H9 (cell line): ENCODE results near the gene ATN1. TPM values are rescaled to one million over a fixed set of nuclear protein-coding genes. Genes with fewer than 3 reads are reported as not detected.

Source experiments
- DNase-seq: peaks from one replicate; pipeline ENCODE4 v3.0.0-alpha.2; 2017
- H2AFZ ChIP-seq: one replicate; pipeline ENCODE4 v1.6.1; 2013; ENCODE audit warnings: mild to moderate bottlenecking, low read length, control low read depth, moderate library complexity
- H2AK5ac ChIP-seq: 2 replicates; pipeline ENCODE4 v1.6.1; 2013; ENCODE audit warnings: low read length, control low read depth, mixed read lengths; ENCODE audit not compliant: insufficient read length
- H2BK120ac ChIP-seq: one replicate; pipeline ENCODE4 v1.6.1; 2013; ENCODE audit warnings: low read depth, mild to moderate bottlenecking, low read length, control low read depth, inconsistent platforms; ENCODE audit not compliant: poor library complexity, severe bottlenecking
- H2BK12ac ChIP-seq: 2 replicates; pipeline ENCODE4 v1.6.1; 2013; ENCODE audit warnings: low read length, control low read depth, mixed read lengths, low read depth; ENCODE audit not compliant: insufficient read length
- H2BK15ac ChIP-seq: 2 replicates; pipeline ENCODE4 v1.6.1; 2013; ENCODE audit warnings: low read depth, low read length, control low read depth
- H2BK20ac ChIP-seq: one replicate; pipeline ENCODE4 v1.6.1; 2013; ENCODE audit warnings: low read depth, mild to moderate bottlenecking, low read length, control low read depth, inconsistent platforms; ENCODE audit not compliant: poor library complexity, severe bottlenecking
- H2BK5ac ChIP-seq: 2 replicates; pipeline ENCODE4 v1.6.1; 2013; ENCODE audit warnings: low read length, control low read depth, mixed read lengths; ENCODE audit not compliant: insufficient read length
- H3K14ac ChIP-seq: 2 replicates; pipeline ENCODE4 v1.6.1; 2013; ENCODE audit warnings: low read length, control low read depth; ENCODE audit not compliant: insufficient read depth
- H3K18ac ChIP-seq: 2 replicates; pipeline ENCODE4 v1.6.1; 2013; ENCODE audit warnings: low read depth, mild to moderate bottlenecking, mixed read lengths, low read length, control low read depth; ENCODE audit not compliant: insufficient read length
- H3K23ac ChIP-seq: 2 replicates; pipeline ENCODE4 v1.6.1; 2013; ENCODE audit warnings: low read length, control low read depth, mixed read lengths, low read depth; ENCODE audit not compliant: insufficient read length
- H3K23me2 ChIP-seq: 2 replicates; pipeline ENCODE4 v1.6.1; 2013; ENCODE audit warnings: low read depth, mild to moderate bottlenecking, mixed read lengths, low read length, control low read depth; ENCODE audit not compliant: insufficient read length, poor library complexity, severe bottlenecking
- H3K27ac ChIP-seq: 2 replicates; pipeline ENCODE4 v1.5.1; 2013; ENCODE audit warnings: low read length, control low read depth, mixed read lengths, low read depth; ENCODE audit not compliant: insufficient read length
- H3K27me3 ChIP-seq: 2 replicates; pipeline ENCODE4 v1.6.1; 2013; ENCODE audit warnings: low read length, control low read depth, inconsistent platforms; ENCODE audit not compliant: insufficient read depth
- H3K4ac ChIP-seq: 2 replicates; pipeline ENCODE4 v1.6.1; 2013; ENCODE audit warnings: low read depth, mild to moderate bottlenecking, control low read depth, inconsistent platforms, low read length, moderate library complexity
- H3K4me1 ChIP-seq: 2 replicates; pipeline ENCODE4 v1.6.1; 2013; ENCODE audit warnings: low read length, control low read depth, inconsistent platforms; ENCODE audit not compliant: insufficient read depth
- H3K4me2 ChIP-seq: 2 replicates; pipeline ENCODE4 v1.6.1; 2013; ENCODE audit warnings: low read length, control low read depth, mixed read lengths; ENCODE audit not compliant: insufficient read length, insufficient read depth
- H3K56ac ChIP-seq: 2 replicates; pipeline ENCODE4 v1.6.1; 2013; ENCODE audit warnings: low read depth, mild to moderate bottlenecking, mixed read lengths, low read length, control low read depth; ENCODE audit not compliant: insufficient read length
- H3K79me1 ChIP-seq: 2 replicates; pipeline ENCODE4 v1.6.1; 2013; ENCODE audit warnings: low read depth, mild to moderate bottlenecking, moderate library complexity, low read length, control low read depth, inconsistent platforms; ENCODE audit not compliant: insufficient read depth, poor library complexity, severe bottlenecking
- H3K79me2 ChIP-seq: 2 replicates; pipeline ENCODE4 v1.6.1; 2013; ENCODE audit warnings: low read length, control low read depth, inconsistent platforms; ENCODE audit not compliant: insufficient read depth
- H3K9ac ChIP-seq: 2 replicates; pipeline ENCODE4 v1.6.1; 2013; ENCODE audit warnings: low read length, control low read depth, mixed read lengths; ENCODE audit not compliant: insufficient read length; ENCODE audit errors: extremely low read depth
- H3K9me3 ChIP-seq: one replicate; pipeline ENCODE4 v1.6.1; 2013; ENCODE audit warnings: low read depth, low read length, inconsistent platforms; ENCODE audit not compliant: control insufficient read depth
- H3T11ph ChIP-seq: one replicate; pipeline ENCODE4 v1.6.1; 2013; ENCODE audit warnings: mild to moderate bottlenecking, low read length, control low read depth, inconsistent platforms
- H4K20me1 ChIP-seq: one replicate; pipeline ENCODE4 v1.6.1; 2013; ENCODE audit not compliant: control insufficient read depth, insufficient read length, insufficient read depth
- H4K5ac ChIP-seq: 2 replicates; pipeline ENCODE4 v1.6.1; 2013; ENCODE audit warnings: low read depth, mild to moderate bottlenecking, mixed read lengths, low read length, control low read depth; ENCODE audit not compliant: insufficient read length
- H4K8ac ChIP-seq: replicated peaks from 2 replicates; pipeline ENCODE4 v1.6.1; 2013; ENCODE audit warnings: low read length, control low read depth, mixed read lengths, low read depth; ENCODE audit not compliant: insufficient read length
- H4K91ac ChIP-seq: 2 replicates; pipeline ENCODE4 v1.6.1; 2013; ENCODE audit warnings: low read depth, mild to moderate bottlenecking, moderate library complexity, mixed read lengths, low read length, control low read depth; ENCODE audit not compliant: insufficient read length
- H3K27ac Mint-ChIP-seq, 3 experiments: 2 replicates in 2 of 3; 3 replicates in 1 of 3; pipeline ENCODE4 v1.8.0; 2020 to 2021; ENCODE audit warnings: mixed read lengths in 3 of 3, mild to moderate bottlenecking in 1 of 3, moderate library complexity in 1 of 3
- H3K27me3 Mint-ChIP-seq: 2 replicates; pipeline ENCODE4 v1.8.0; 2021; ENCODE audit warnings: low read depth, mild to moderate bottlenecking, moderate library complexity, mixed read lengths
- H3K36me3 Mint-ChIP-seq, 3 experiments: 2 replicates in 2 of 3; 3 replicates in 1 of 3; pipeline ENCODE4 v1.8.0; 2020 to 2021; ENCODE audit warnings: low read depth in 3 of 3, mixed read lengths in 3 of 3; ENCODE audit not compliant: insufficient read depth in 1 of 3
- H3K4me1 Mint-ChIP-seq, 2 experiments: 2 replicates each; pipeline ENCODE4 v1.8.0; 2020; ENCODE audit warnings: mixed read lengths in 2 of 2
- H3K4me3 Mint-ChIP-seq, 2 experiments: 2 replicates in 1 of 2; 3 replicates in 1 of 2; pipeline ENCODE4 v1.8.0; 2020 to 2021; ENCODE audit warnings: mild to moderate bottlenecking in 2 of 2, mixed read lengths in 2 of 2, moderate library complexity in 1 of 2
- H3K9me3 Mint-ChIP-seq, 2 experiments: 2 replicates in 1 of 2; 3 replicates in 1 of 2; pipeline ENCODE4 v1.8.0; 2020; ENCODE audit warnings: mild to moderate bottlenecking in 2 of 2, mixed read lengths in 2 of 2, moderate library complexity in 1 of 2
- WGBS: extraction: QIAGEN DNeasy Blood & Tissue Kit; methylation state at CpG from one replicate; pipeline ENCODE4 v1.1.7; 2013; ENCODE audit warnings: missing lambda C conversion rate, low lambda C conversion rate, mixed read lengths; ENCODE audit not compliant: insufficient read length; ENCODE audit errors: extremely low coverage; 5-methylcytosine and 5-hydroxymethylcytosine counted together
- total RNA-seq: library from RNA; stranded (reverse); gene quantifications from 2 replicates; pipeline ENCODE4 v1.2.1, GENCODE V29; 2021
- TF ChIP-seq, protein P1 (sequence below): fragments of 200-600 bp; sonication (generic); conservative IDR thresholded peaks from 3 replicates; pipeline ENCODE4 v1.8.0; 2021; ENCODE audit warnings: antibody characterized with exemption, mild to moderate bottlenecking

Gene ATN1
- total RNA-seq, 1 experiment from 2014 or later, result 103 TPM

DNA sequence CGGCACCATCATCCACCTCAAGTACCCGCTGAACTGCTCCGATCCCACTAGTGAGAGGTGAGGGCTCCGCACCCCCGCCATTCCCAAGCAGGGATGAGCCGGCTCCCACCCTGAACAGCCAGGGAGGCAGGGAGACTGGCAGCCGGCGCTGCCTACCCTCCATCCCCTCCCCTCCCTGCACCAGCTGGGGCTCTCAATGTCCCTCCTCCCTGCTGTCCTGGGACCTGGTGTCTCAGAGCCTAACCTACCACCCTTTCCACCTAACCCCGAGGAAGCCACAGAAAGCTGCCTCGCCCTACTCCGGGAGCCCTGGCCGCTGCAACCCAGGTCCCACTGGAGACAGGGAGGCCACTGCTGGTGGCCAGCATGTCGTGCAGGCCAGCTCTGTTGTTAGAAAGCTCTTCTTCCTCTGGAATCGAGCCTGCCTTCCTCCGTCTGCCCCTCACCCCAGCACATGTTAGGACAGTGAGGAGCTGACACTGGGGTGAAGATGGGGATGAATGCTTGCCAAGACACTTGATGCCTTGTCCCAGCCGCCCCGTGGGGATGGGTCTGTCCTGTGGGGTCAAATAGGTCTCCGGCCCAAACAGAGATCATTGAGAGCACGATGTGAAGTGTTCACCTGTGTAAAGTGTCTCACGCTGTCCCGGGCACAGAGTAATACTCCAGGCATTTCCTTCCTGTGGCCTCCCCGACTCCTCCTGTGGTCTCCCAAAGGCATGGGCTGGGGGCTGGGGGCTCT lies 24.5 kb downstream of the ATN1 start:
- H4K20me1 ChIP-seq, result peaks cover 2% of the 10 kb centered on the region
- peaks cover 0 to 9% (median 3%) of the 10 kb centered on the region in 3 experiments; a peak in 4 of 7 replicates for H3K36me3 Mint-ChIP-seq
- no peak overlapping the region for H2BK20ac ChIP-seq
- peaks cover 16 to 26% of the 10 kb centered on the region in 2 experiments for H3K4me1 Mint-ChIP-seq
- no peaks in the 10 kb centered on the region for H3K79me1 ChIP-seq
- H4K5ac ChIP-seq, result no peak overlapping the region
- H3K4ac ChIP-seq, result no peak overlapping the region
- H4K8ac ChIP-seq, result no peak overlapping the region
- H3K14ac ChIP-seq, result no peak overlapping the region; the same call in 1 of the 2 replicates
- no peak overlapping the region for H3K9ac ChIP-seq
- no peak overlapping the region for H3K4me2 ChIP-seq
- H3K23me2 ChIP-seq, result no peaks in the 10 kb centered on the region
- no peak overlapping the region for H2BK15ac ChIP-seq
- no peak overlapping the region for H3K18ac ChIP-seq
- no peaks in the 10 kb centered on the region for H3K79me2 ChIP-seq
- H2AK5ac ChIP-seq, result no peak overlapping the region
- peaks cover 2% of the 10 kb centered on the region; the same call in 1 of the 2 replicates for H3K4me1 ChIP-seq
- H2BK12ac ChIP-seq, result no peak overlapping the region
- WGBS, result no CpG with 5 or more reads among the region's 22 CpGs
- no peak for DNase-seq
- TF ChIP-seq, protein P1, sequence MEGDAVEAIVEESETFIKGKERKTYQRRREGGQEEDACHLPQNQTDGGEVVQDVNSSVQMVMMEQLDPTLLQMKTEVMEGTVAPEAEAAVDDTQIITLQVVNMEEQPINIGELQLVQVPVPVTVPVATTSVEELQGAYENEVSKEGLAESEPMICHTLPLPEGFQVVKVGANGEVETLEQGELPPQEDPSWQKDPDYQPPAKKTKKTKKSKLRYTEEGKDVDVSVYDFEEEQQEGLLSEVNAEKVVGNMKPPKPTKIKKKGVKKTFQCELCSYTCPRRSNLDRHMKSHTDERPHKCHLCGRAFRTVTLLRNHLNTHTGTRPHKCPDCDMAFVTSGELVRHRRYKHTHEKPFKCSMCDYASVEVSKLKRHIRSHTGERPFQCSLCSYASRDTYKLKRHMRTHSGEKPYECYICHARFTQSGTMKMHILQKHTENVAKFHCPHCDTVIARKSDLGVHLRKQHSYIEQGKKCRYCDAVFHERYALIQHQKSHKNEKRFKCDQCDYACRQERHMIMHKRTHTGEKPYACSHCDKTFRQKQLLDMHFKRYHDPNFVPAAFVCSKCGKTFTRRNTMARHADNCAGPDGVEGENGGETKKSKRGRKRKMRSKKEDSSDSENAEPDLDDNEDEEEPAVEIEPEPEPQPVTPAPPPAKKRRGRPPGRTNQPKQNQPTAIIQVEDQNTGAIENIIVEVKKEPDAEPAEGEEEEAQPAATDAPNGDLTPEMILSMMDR, result no peak
- no peak overlapping the region for H2BK120ac ChIP-seq
- H2BK5ac ChIP-seq, result no peak overlapping the region
- H3K9me3 Mint-ChIP-seq, result no peaks in the 10 kb centered on the region
- no peak overlapping the region for H4K91ac ChIP-seq
- no peaks in the 10 kb centered on the region for H3K9me3 ChIP-seq
- no peak overlapping the region for H3K56ac ChIP-seq
- H3K4me3 Mint-ChIP-seq, result no peak overlapping the region; a peak in 1 of 5 replicates
- no peak overlapping the region for H3T11ph ChIP-seq
- H3K23ac ChIP-seq, result no peak overlapping the region
- H3K27ac ChIP-seq, result no peak overlapping the region
- H3K27ac Mint-ChIP-seq, result peak overlapping the region in 2 of 3 experiments; percentile 39 to 55; a peak in 1 of 7 replicates
- no peaks in the 10 kb centered on the region for H3K27me3 ChIP-seq
- H2AFZ ChIP-seq, result no peak overlapping the region
- no peaks in the 10 kb centered on the region; the same call in 1 of the 2 replicates for H3K27me3 Mint-ChIP-seq
